HepG2 (cell line): ENCODE results near the gene SEMA6B. TPM values are rescaled to one million over a fixed set of nuclear protein-coding genes. Genes with fewer than 3 reads are reported as not detected.

Experiments
- ARNT2 ChIP-seq: sonication (generic); formaldehyde crosslinking; IDR thresholded peaks from 2 replicates; pipeline ENCODE4 v1.8.0; 2022; ENCODE audit warnings: mild to moderate bottlenecking, low read depth, missing genetic modification reagents, moderate library complexity
- ETV5 ChIP-seq: IDR thresholded peaks from 2 replicates; pipeline ENCODE4 v1.6.1; 2018; ENCODE audit warnings: missing biosample characterization, missing genetic modification reagents, inconsistent platforms, borderline replicate concordance
- FOXC1 ChIP-seq: sonication (generic); formaldehyde crosslinking; IDR thresholded peaks from 2 replicates; pipeline ENCODE4 v1.8.0; 2022; ENCODE audit warnings: mild to moderate bottlenecking, missing genetic modification reagents, borderline replicate concordance
- HBP1 ChIP-seq: IDR thresholded peaks from 2 replicates; pipeline ENCODE4 v1.6.1; 2016; ENCODE audit warnings: low read depth, control low read depth
- HNRNPK ChIP-seq: fragments of 200-400 bp; formaldehyde crosslinking; IDR thresholded peaks from 2 replicates; pipeline ENCODE4 v1.6.1; 2018; ENCODE audit warnings: low read length, low read depth, moderate library complexity, mild to moderate bottlenecking; ENCODE audit not compliant: poor library complexity, severe bottlenecking
- PATZ1 ChIP-seq: sonication (generic); formaldehyde crosslinking; IDR thresholded peaks from 2 replicates; pipeline ENCODE4 v1.4.0; 2020; ENCODE audit warnings: missing genetic modification reagents
- RBAK ChIP-seq: sonication (generic); formaldehyde crosslinking; IDR thresholded peaks from 2 replicates; pipeline ENCODE4 v1.5.1; 2020; ENCODE audit warnings: mild to moderate bottlenecking, missing genetic modification reagents
- REXO4 ChIP-seq: sonication (generic); formaldehyde crosslinking; IDR thresholded peaks from 2 replicates; pipeline ENCODE4 v1.8.0; 2022; ENCODE audit warnings: missing genetic modification reagents, mild to moderate bottlenecking, borderline replicate concordance
- SAP130 ChIP-seq: IDR thresholded peaks from 2 replicates; pipeline ENCODE4 v1.6.1; 2016; ENCODE audit warnings: low read depth
- SNRNP70 ChIP-seq: fragments of 200-400 bp; formaldehyde crosslinking; IDR thresholded peaks from 2 replicates; pipeline ENCODE4 v1.6.1; 2017; ENCODE audit warnings: mild to moderate bottlenecking, low read depth, low read length, moderate library complexity
- TMF1 ChIP-seq: sonication (generic); formaldehyde crosslinking; IDR thresholded peaks from 2 replicates; pipeline ENCODE4 v1.8.1; 2022; ENCODE audit warnings: low read depth, missing genetic modification reagents
- ZMYM4 ChIP-seq: sonication (generic); formaldehyde crosslinking; IDR thresholded peaks from 2 replicates; pipeline ENCODE4 v1.8.1; 2023; ENCODE audit warnings: mild to moderate bottlenecking, missing genetic modification reagents
- ZNF180 ChIP-seq: sonication (generic); formaldehyde crosslinking; IDR thresholded peaks from 2 replicates; pipeline ENCODE4 v1.4.0; 2020; ENCODE audit warnings: low read depth, missing genetic modification reagents, borderline replicate concordance
- ZNF264 ChIP-seq: sonication (generic); formaldehyde crosslinking; IDR thresholded peaks from 2 replicates; pipeline ENCODE4 v1.4.0; 2020; ENCODE audit warnings: missing genetic modification reagents
- ZNF484 ChIP-seq: sonication (generic); formaldehyde crosslinking; IDR thresholded peaks from 2 replicates; pipeline ENCODE4 v1.5.1; 2020; ENCODE audit warnings: mild to moderate bottlenecking, low read depth, missing genetic modification reagents, borderline replicate concordance
- ZNF740 ChIP-seq: sonication (generic); formaldehyde crosslinking; IDR thresholded peaks from 2 replicates; pipeline ENCODE4 v1.4.0; 2020; ENCODE audit warnings: missing genetic modification reagents
- ZNF839 ChIP-seq: sonication (generic); formaldehyde crosslinking; IDR thresholded peaks from 2 replicates; pipeline ENCODE4 v1.4.0; 2020; ENCODE audit warnings: missing genetic modification reagents, mild to moderate bottlenecking, borderline replicate concordance
- ZSCAN20 ChIP-seq: sonication (generic); formaldehyde crosslinking; IDR thresholded peaks from 2 replicates; pipeline ENCODE4 v1.4.0; 2020; ENCODE audit warnings: missing genetic modification reagents, mild to moderate bottlenecking, borderline replicate concordance
- polyA plus RNA-seq, 8 experiments: library from polyadenylated mRNA; depleted of rRNA in 3 of 8; stranded (reverse) in 7 of 8; unstranded in 1 of 8; fragments of >200 nt; fragmentation: Illumina TruSeq in 4 of 8; extraction: Trizol in 4 of 8; gene quantifications; 2 replicates each; pipeline versions ENCODE4 v1.2.1 to v1.2.3, GENCODE V29; 2011 to 2016; ENCODE audit warnings: low read depth in 4 of 8, missing spikeins in 1 of 8, mixed read lengths in 1 of 8; ENCODE audit not compliant: insufficient read depth in 1 of 8
- total RNA-seq, 5 experiments: library from RNA; depleted of rRNA; stranded (reverse); fragments of >200 nt; fragmentation: Illumina TruSeq; extraction: Trizol; gene quantifications; 2 replicates each; pipeline ENCODE4 v1.2.3, GENCODE V29; 2016; ENCODE audit warnings: low read depth in 1 of 5
- TF ChIP-seq, protein P1 (sequence below): sonication (generic); formaldehyde crosslinking; IDR thresholded peaks from 2 replicates; pipeline ENCODE4 v1.9.0; 2021; ENCODE audit warnings: missing genetic modification reagents, borderline replicate concordance
- TF ChIP-seq, protein P2 (sequence below): IDR thresholded peaks from 2 replicates; pipeline ENCODE4 v1.6.1; 2016; ENCODE audit warnings: low read depth

Gene SEMA6B
- total and polyA plus RNA-seq, 2 of the 13 experiments (the other 11 are each of a cell fraction or from before 2014, with no cell fraction given) = 45.5 to 67.1 TPM

DNA sequence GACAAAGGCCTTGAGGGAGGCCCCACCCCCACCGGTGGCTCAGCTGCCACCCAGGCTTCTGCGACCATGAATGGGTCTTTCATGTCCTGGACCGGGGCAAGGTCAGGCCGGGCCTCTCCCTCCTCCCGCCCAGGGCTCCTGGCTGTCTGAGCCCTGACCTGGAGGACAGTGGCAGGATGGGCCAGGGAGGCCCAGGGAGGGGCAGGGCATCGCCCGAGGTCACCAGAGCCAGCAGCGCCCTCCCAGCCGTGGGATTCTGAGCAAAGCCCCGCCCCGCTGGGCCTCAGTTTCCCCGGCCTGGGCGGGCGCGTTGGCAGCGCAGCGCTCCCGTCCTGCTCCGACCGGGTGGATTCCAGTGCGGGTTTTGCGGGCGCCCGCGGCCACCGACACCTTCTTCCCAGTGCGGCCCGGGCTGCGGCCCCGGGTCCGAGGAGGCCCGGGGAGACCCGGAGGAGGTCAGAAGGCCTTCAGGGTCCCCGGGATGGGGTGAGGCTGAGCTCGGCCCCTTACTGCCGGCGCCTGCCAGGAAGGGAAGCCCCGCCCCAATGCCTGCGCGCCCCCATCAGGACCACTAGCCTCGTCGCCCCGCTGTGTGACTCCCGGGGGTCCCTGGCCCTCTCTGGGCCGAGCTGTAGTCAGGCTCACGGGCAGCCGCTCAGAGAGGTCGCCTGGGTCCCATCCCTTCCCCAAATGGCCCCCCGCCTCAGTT is 24.6 kb upstream of the SEMA6B start (continued):
- TF ChIP-seq, protein P1, sequence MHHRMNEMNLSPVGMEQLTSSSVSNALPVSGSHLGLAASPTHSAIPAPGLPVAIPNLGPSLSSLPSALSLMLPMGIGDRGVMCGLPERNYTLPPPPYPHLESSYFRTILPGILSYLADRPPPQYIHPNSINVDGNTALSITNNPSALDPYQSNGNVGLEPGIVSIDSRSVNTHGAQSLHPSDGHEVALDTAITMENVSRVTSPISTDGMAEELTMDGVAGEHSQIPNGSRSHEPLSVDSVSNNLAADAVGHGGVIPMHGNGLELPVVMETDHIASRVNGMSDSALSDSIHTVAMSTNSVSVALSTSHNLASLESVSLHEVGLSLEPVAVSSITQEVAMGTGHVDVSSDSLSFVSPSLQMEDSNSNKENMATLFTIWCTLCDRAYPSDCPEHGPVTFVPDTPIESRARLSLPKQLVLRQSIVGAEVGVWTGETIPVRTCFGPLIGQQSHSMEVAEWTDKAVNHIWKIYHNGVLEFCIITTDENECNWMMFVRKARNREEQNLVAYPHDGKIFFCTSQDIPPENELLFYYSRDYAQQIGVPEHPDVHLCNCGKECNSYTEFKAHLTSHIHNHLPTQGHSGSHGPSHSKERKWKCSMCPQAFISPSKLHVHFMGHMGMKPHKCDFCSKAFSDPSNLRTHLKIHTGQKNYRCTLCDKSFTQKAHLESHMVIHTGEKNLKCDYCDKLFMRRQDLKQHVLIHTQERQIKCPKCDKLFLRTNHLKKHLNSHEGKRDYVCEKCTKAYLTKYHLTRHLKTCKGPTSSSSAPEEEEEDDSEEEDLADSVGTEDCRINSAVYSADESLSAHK (CRISPR knock-in tag) = no peak
- peak; percentile 87 for TF ChIP-seq ETV5 (CRISPR knock-in tag)
- TF ChIP-seq ZNF264 (CRISPR knock-in tag) = peak; percentile 29; the same call in 1 of the 2 replicates
- TF ChIP-seq SAP130 (CRISPR knock-in tag) = peak; percentile 90
- TF ChIP-seq PATZ1 (CRISPR knock-in tag) = peak; percentile 98
- no peak for TF ChIP-seq SNRNP70
- TF ChIP-seq REXO4 (CRISPR knock-in tag) = no peak
- peak; percentile 46; the same call in 1 of the 2 replicates for TF ChIP-seq ZNF839 (CRISPR knock-in tag)
- TF ChIP-seq HBP1 (CRISPR knock-in tag) = no peak
- TF ChIP-seq ZNF740 = peak; percentile 88
- TF ChIP-seq ZMYM4 (CRISPR knock-in tag) = peak; percentile 55
- TF ChIP-seq RBAK (CRISPR knock-in tag) = no peak
- no peak for TF ChIP-seq FOXC1 (CRISPR knock-in tag)
- peak; percentile 93; the same call in 1 of the 2 replicates for TF ChIP-seq ZSCAN20 (CRISPR knock-in tag)
- TF ChIP-seq, protein P2, sequence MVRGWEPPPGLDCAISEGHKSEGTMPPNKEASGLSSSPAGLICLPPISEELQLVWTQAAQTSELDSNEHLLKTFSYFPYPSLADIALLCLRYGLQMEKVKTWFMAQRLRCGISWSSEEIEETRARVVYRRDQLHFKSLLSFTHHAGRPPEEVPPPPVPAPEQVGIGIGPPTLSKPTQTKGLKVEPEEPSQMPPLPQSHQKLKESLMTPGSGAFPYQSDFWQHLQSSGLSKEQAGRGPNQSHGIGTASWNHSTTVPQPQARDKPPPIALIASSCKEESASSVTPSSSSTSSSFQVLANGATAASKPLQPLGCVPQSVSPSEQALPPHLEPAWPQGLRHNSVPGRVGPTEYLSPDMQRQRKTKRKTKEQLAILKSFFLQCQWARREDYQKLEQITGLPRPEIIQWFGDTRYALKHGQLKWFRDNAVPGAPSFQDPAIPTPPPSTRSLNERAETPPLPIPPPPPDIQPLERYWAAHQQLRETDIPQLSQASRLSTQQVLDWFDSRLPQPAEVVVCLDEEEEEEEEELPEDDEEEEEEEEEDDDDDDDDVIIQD (CRISPR knock-in tag) = 0 out of 2 replicates have a peak, but pooled peaks have one; percentile 36
- TF ChIP-seq HNRNPK = peak; percentile 54
- TF ChIP-seq ARNT2 (CRISPR knock-in tag) = 0 out of 2 replicates have a peak, but pooled peaks have one; percentile 39
- no peak; the same call in 1 of the 2 replicates for TF ChIP-seq TMF1 (CRISPR knock-in tag)
- TF ChIP-seq ZNF484 (CRISPR knock-in tag) = no peak
- TF ChIP-seq ZNF180 (CRISPR knock-in tag) = no peak
